H1 (cell line): ENCODE measurements around the gene VSX2. TPM values are rescaled to one million over a fixed set of nuclear protein-coding genes. Genes with fewer than 3 reads are reported as not detected.

Experiments used
- BRCA1 ChIP-seq: IDR thresholded peaks from 2 replicates; pipeline ENCODE4 v1.6.1; 2012; ENCODE audit warnings: low read depth, low read length, improper control_type of control experiment
- CBX5 ChIP-seq: fragments of 300-800, 300-1000 bp; sonication (generic); IDR thresholded peaks from 2 replicates; pipeline ENCODE4 v1.7.1; 2016; ENCODE audit warnings: antibody characterized with exemption, low read length, low read depth
- JUND ChIP-seq: IDR thresholded peaks from 2 replicates; pipeline ENCODE4 v1.6.1; 2011; ENCODE audit warnings: mild to moderate bottlenecking, improper control_type of control experiment, low read length
- POLR2AphosphoS5 ChIP-seq: IDR thresholded peaks from 2 replicates; pipeline ENCODE4 v1.6.1; 2011; ENCODE audit warnings: low read depth, low read length
- polyA plus RNA-seq, 7 experiments: library from polyadenylated mRNA; depleted of rRNA in 3 of 7; stranded (reverse) in 5 of 7; unstranded in 2 of 7; fragments of >200 nt in 5 of 7; fragments of 200-250 nt in 2 of 7; gene quantifications; 1 replicate in 5 of 7; 2 replicates in 1 of 7; 4 replicates in 1 of 7; pipeline versions ENCODE4 v1.2.1 to v1.2.3, GENCODE V29; 2011 to 2013; ENCODE audit warnings: missing spikeins in 2 of 7, mixed read lengths in 2 of 7
- total RNA-seq: library from RNA; stranded (reverse); fragmentation: NEBNext Ultra II Directional; extraction: Animal tissue kit (Norgen Biotek cat#: 25700); gene quantifications from 2 replicates; pipeline ENCODE4 v1.2.1, GENCODE V29; 2021

VSX2 gene
- total and polyA plus RNA-seq, 2 of the 8 experiments (the other 6 are each of a cell fraction or from before 2014, with no cell fraction given): 0.08 to 0.22 TPM

- TF ChIP-seq CBX5 (no peak), JUND (no peak), POLR2AphosphoS5 (no peak), BRCA1 (no peak)
These were observed 62.4 kb downstream of the VSX2 start (continued) for GRCh38 chr14:74301594-74302151.
